Stimulated activated naive CD8-positive, alpha-beta T cell treated with anti-CD3 and anti-CD28 coated beads, Interleukin-15, amount 100 ng/mL, for 72 hours (primary cell): Measurements from ENCODE around the gene NXN.
"Not testable (repeated sequence)": the region's sequence is repeated elsewhere in the genome, so short reads cannot be mapped to it uniquely, and the experiment has no call there.

Source experiments
- ATAC-seq: fragments of 150-1000 bp; cut with Tn5 transposase; 2 replicates; pipeline ENCODE4 v1.10.0; 2021; ENCODE audit warnings: mild to moderate bottlenecking, moderate library complexity
- DNase-seq, 2 donors: peaks; one replicate each; pipeline ENCODE4 v3.0.0; 2021 to 2022
- H3K27ac Mint-ChIP-seq, 2 donors: one replicate each; pipeline ENCODE4 v1.8.0; 2022; ENCODE audit warnings: mild to moderate bottlenecking in 2 of 2, mixed read lengths in 2 of 2, moderate library complexity in 2 of 2
- H3K27me3 Mint-ChIP-seq: one replicate; pipeline ENCODE4 v1.8.0; 2022; ENCODE audit warnings: mixed read lengths
- H3K4me1 Mint-ChIP-seq: one replicate; pipeline ENCODE4 v1.8.0; 2022; ENCODE audit warnings: mild to moderate bottlenecking, mixed read lengths
- H3K4me3 Mint-ChIP-seq, 2 donors: one replicate each; pipeline ENCODE4 v1.8.0; 2022; ENCODE audit warnings: mild to moderate bottlenecking in 2 of 2, mixed read lengths in 2 of 2, moderate library complexity in 1 of 2
- H3K9me3 Mint-ChIP-seq, 2 donors: one replicate each; pipeline ENCODE4 v1.8.0; 2022; ENCODE audit warnings: mixed read lengths in 2 of 2

The NXN gene

GRCh38 chr17:881778-882177, 97.8 kb downstream of the NXN start:
- DNase-seq (no peak), ATAC-seq (no peak)
- Mint-ChIP-seq H3K27ac (no peak overlapping the region), H3K4me3 (no peak overlapping the region), H3K9me3 (no peaks in the 10 kb centered on the region), H3K27me3 (peaks cover 53% of the 10 kb centered on the region), H3K4me1 (peaks cover 8% of the 10 kb centered on the region)

- no peaks in the 10 kb centered on the region for H3K9me3 Mint-ChIP-seq
- DNase-seq (no peak), ATAC-seq (no peak)
- H3K27me3 Mint-ChIP-seq = peaks cover 53% of the 10 kb centered on the region
- no peak overlapping the region for H3K4me3 Mint-ChIP-seq
- H3K27ac Mint-ChIP-seq = peak overlapping the region in 1 of 2 donors; percentile 22
- peaks cover 14% of the 10 kb centered on the region for H3K4me1 Mint-ChIP-seq
Observed at GRCh38 chr17:880443-881269, 98.9 kb downstream of the NXN start.

- Mint-ChIP-seq H3K9me3 (no peaks in the 10 kb centered on the region), H3K27ac (no peak overlapping the region), H3K4me3 (no peak overlapping the region), H3K27me3 (peaks cover 53% of the 10 kb centered on the region), H3K4me1 (peaks cover 14% of the 10 kb centered on the region)
- DNase-seq (peak; percentile 61 to 78), ATAC-seq (peak; percentile 82)
Observed at GRCh38 chr17:879546-880442, 99.8 kb downstream of the NXN start.

GRCh38 chr17:877630-878029, 101.9 kb downstream of the NXN start:
- H3K4me1 Mint-ChIP-seq = peaks cover 14% of the 10 kb centered on the region
- no peak overlapping the region for H3K4me3 Mint-ChIP-seq
- DNase-seq (no peak), ATAC-seq (no peak)
- no peak overlapping the region for H3K27ac Mint-ChIP-seq
- H3K27me3 Mint-ChIP-seq = peaks cover 46% of the 10 kb centered on the region
- H3K9me3 Mint-ChIP-seq = no peaks in the 10 kb centered on the region

- Mint-ChIP-seq H3K9me3 (peaks cover 0 to 6% of the 10 kb centered on the region in 2 donors), H3K4me1 (peaks cover 23% of the 10 kb centered on the region), H3K27me3 (peaks cover 32% of the 10 kb centered on the region), H3K4me3 (peak overlapping the region; percentile 11 to 28), H3K27ac (no peak overlapping the region)
- DNase-seq (peak; percentile 36 to 49), ATAC-seq (peak; percentile 92)
Observed at GRCh38 chr17:876272-876671, 103.3 kb downstream of the NXN start.

GRCh38 chr17:874590-874989, 105.0 kb downstream of the NXN start:
- not testable (repeated sequence) for H3K4me3 Mint-ChIP-seq, DNase-seq, H3K9me3 Mint-ChIP-seq, ATAC-seq, H3K27ac Mint-ChIP-seq
- Mint-ChIP-seq H3K27me3 (peaks cover 26% of the 10 kb centered on the region), H3K4me1 (peaks cover 19% of the 10 kb centered on the region)

- peaks cover 0 to 6% of the 10 kb centered on the region in 2 donors for H3K9me3 Mint-ChIP-seq
- ATAC-seq (no peak), DNase-seq (no peak)
- no peak overlapping the region for H3K27ac Mint-ChIP-seq
- peaks cover 15% of the 10 kb centered on the region for H3K4me1 Mint-ChIP-seq
- H3K4me3 Mint-ChIP-seq = no peak overlapping the region
- peaks cover 28% of the 10 kb centered on the region for H3K27me3 Mint-ChIP-seq
Observed at GRCh38 chr17:872855-873254, 106.7 kb downstream of the NXN start.

GRCh38 chr17:871751-872519, 107.6 kb downstream of the NXN start:
- H3K9me3 Mint-ChIP-seq = peaks cover 0 to 6% of the 10 kb centered on the region in 2 donors
- peaks cover 25% of the 10 kb centered on the region for H3K27me3 Mint-ChIP-seq
- no peak overlapping the region for H3K27ac Mint-ChIP-seq
- DNase-seq (no peak), ATAC-seq (no peak)
- H3K4me1 Mint-ChIP-seq = peaks cover 15% of the 10 kb centered on the region
- no peak overlapping the region for H3K4me3 Mint-ChIP-seq

- ATAC-seq = no peak
- no peak overlapping the region for H3K27ac Mint-ChIP-seq
Observed at GRCh38 chr17:869567-870525, 109.7 kb downstream of the NXN start.

GRCh38 chr17:869086-869485, 110.5 kb downstream of the NXN start:
- Mint-ChIP-seq H3K9me3 (peaks cover 0 to 6% of the 10 kb centered on the region in 2 donors), H3K4me1 (peaks cover 9% of the 10 kb centered on the region), H3K27me3 (peaks cover 43% of the 10 kb centered on the region), H3K27ac (no peak overlapping the region), H3K4me3 (no peak overlapping the region)
- DNase-seq (no peak), ATAC-seq (no peak)

More at GRCh38 chr17:869567-870525, 109.7 kb downstream of the NXN start:
- Mint-ChIP-seq H3K4me3 (no peak overlapping the region), H3K27me3 (peaks cover 35% of the 10 kb centered on the region), H3K4me1 (peaks cover 9% of the 10 kb centered on the region), H3K9me3 (peaks cover 0 to 6% of the 10 kb centered on the region in 2 donors)
- no peak for DNase-seq

GRCh38 chr17:867896-868489, 111.6 kb downstream of the NXN start:
- Mint-ChIP-seq H3K4me1 (peaks cover 9% of the 10 kb centered on the region), H3K9me3 (peaks cover 0 to 6% of the 10 kb centered on the region in 2 donors), H3K4me3 (no peak overlapping the region), H3K27me3 (peaks cover 48% of the 10 kb centered on the region), H3K27ac (no peak overlapping the region)
- no peak for ATAC-seq
- no peak for DNase-seq

GRCh38 chr17:867238-867637, 112.3 kb downstream of the NXN start:
- not testable (repeated sequence) for H3K27ac Mint-ChIP-seq, H3K4me1 Mint-ChIP-seq, DNase-seq, H3K9me3 Mint-ChIP-seq, H3K4me3 Mint-ChIP-seq, ATAC-seq
- H3K27me3 Mint-ChIP-seq = peaks cover 50% of the 10 kb centered on the region

GRCh38 chr17:866568-867103, 112.9 kb downstream of the NXN start:
- Mint-ChIP-seq H3K4me3 (no peak overlapping the region), H3K9me3 (no peaks in the 10 kb centered on the region), H3K4me1 (peaks cover under 1% of the 10 kb centered on the region), H3K27ac (no peak overlapping the region), H3K27me3 (peaks cover 54% of the 10 kb centered on the region)
- no peak for DNase-seq
- ATAC-seq = no peak

- H3K27ac Mint-ChIP-seq = peak overlapping the region in 1 of 2 donors; percentile 5
- H3K27me3 Mint-ChIP-seq = peaks cover 47% of the 10 kb centered on the region
- no peak overlapping the region for H3K4me3 Mint-ChIP-seq
- no peaks in the 10 kb centered on the region for H3K9me3 Mint-ChIP-seq
- ATAC-seq = no peak
- no peak for DNase-seq
- H3K4me1 Mint-ChIP-seq = no peaks in the 10 kb centered on the region
Observed at GRCh38 chr17:864315-864714, 115.3 kb downstream of the NXN start.
